ENCODE data around the gene C11orf24. TPM values are rescaled to one million over a fixed set of nuclear protein-coding genes. Genes with fewer than 3 reads are reported as not detected.

Gene C11orf24
- total and polyA plus RNA-seq, 9 of the 15 experiments (the other 6 are each of a cell fraction or from before 2014, with no cell fraction given), result 2.0 to 65.2 (median 32.5) TPM

DNA sequence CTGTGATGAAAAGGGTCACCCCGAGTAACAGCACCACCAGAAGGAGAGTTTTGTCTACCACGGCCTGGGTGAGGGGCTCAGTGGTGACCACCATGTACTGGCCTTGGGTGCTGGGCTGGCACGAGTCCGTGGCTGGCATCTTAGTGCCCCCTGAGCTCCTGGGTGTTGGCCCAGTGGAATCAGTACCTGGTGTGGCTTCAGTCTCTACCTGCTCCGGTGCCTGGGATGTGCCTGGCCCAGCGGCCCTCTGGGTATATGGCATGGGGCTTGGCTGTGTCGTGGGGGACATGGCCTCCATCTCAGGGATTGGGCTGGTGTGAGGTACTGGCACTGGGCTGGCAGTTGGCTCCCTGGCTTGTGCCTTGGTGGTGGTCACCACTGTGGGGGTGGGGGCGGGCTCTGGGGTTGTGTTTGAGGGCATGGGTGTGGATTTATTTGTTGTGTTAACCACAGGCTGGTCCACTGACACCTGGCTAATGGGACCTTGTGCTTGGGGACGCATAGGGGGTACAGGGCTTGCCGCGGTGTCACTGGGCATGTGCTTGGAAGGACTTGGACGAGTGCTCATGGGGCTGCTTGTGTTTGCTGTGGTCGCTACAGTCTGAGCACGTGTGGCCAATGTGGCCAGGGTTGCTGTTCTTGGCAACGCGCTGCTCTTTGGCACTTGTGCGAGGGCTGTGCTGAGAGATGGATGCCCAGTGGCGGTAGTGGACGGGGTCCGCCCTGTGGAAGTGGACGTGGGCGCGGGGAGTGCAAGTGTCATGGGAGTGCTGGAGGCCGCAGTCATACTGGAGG, 9.8 kb downstream of the C11orf24 start (continued):
- TF ChIP-seq TFE3 (CRISPR knock-in tag; IDR thresholded peaks at IDR 0.05) (no peak), RBBP5 (IDR thresholded peaks at IDR 0.05; ENCODE audit: borderline replicate concordance, insufficient read depth, low read length, poor library complexity, severe bottlenecking) (no peak), BRF1 (IDR thresholded peaks at IDR 0.05; ENCODE audit: borderline replicate concordance, extremely low read depth, insufficient read length) (no peak), POLR2AphosphoS2 (IDR thresholded peaks at IDR 0.05; ENCODE audit: low read length) (peak; percentile 94; the same call in 1 of the 2 replicates)

DNA sequence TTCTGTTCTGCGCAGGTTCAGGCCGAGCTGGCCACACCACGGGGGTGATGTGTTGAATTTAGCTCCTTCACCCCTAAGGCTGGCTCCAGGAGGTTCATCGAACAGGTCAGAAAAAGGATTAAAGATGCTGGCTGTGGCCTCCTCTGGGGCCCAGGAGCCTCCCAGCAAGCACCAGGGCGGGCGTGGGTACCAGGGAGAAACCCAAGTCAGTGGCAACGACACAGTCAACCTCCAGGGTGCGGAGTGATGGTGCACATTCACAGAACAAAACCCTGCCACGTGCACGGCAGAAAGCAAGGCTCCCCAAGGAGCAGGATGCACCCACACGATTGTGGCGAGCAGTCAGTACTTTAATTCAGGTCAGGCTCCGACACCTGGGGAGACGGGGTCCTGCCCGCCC, 10.8 kb downstream of the C11orf24 start:
- ATAC-seq, result no peak
- H3K27me3 ChIP-seq (ENCODE audit: control insufficient read depth in 2 of 2, insufficient read depth in 2 of 2, low read length in 2 of 2), result no peaks in the 10 kb centered on the region
- in situ Hi-C loops (cut with MboI), result no loop called here
- no peak for TF ChIP-seq EHMT2 (IDR thresholded peaks at IDR 0.05)
- TF ChIP-seq RBFOX2 (IDR thresholded peaks at IDR 0.05; ENCODE audit: low read depth, low read length), result 0 out of 2 replicates have a peak, but pooled peaks have one; percentile 15
- TF ChIP-seq ZNF253 (CRISPR knock-in tag; conservative IDR thresholded peaks at IDR 0.05), result no peak
- no peak for TF ChIP-seq HDAC2 (IDR thresholded peaks at IDR 0.05)
- no peak for TF ChIP-seq SMARCC2 (IDR thresholded peaks at IDR 0.05; ENCODE audit: low read depth)
- no peak for TF ChIP-seq ZNF282 (CRISPR knock-in tag; IDR thresholded peaks at IDR 0.05)
- TF ChIP-seq CBFB (CRISPR knock-in tag; IDR thresholded peaks at IDR 0.05), result no peak
- TF ChIP-seq KAT2B (IDR thresholded peaks at IDR 0.05; ENCODE audit: low read depth, low read length), result no peak
- TF ChIP-seq NFIC (IDR thresholded peaks at IDR 0.05), result no peak
- TF ChIP-seq POLR2G (IDR thresholded peaks at IDR 0.05; ENCODE audit: low read depth, low read length), result peak; percentile 67
- no peak for TF ChIP-seq DDX20 (tag; IDR thresholded peaks at IDR 0.05; ENCODE audit: low read depth)
- TF ChIP-seq BDP1 (IDR thresholded peaks at IDR 0.05; ENCODE audit: insufficient read depth, insufficient read length), result no peak
- no peak for TF ChIP-seq ETS1 (conservative IDR thresholded peaks at IDR 0.05; ENCODE audit: control insufficient read depth, low read depth, low read length)

More for the DNA sequence above, 10.8 kb downstream of the C11orf24 start:
- DNase-seq (ENCODE audit: extremely low read depth in 1 of 4, low spot score in 3 of 4) (no peak), FAIRE-seq (no peak)
- Histone ChIP-seq H4K20me1 (replicated peaks; ENCODE audit: control insufficient read depth, insufficient read depth, low read length) (peaks cover 3% of the 10 kb centered on the region; the same call in 1 of the 2 replicates), H3K9ac (ENCODE audit: insufficient read depth in 1 of 2, low read depth in 2 of 2, low read length in 2 of 2) (peak overlapping the region in 1 of 2 experiments; percentile 18; a peak in 1 of 4 replicates), H3K4me3 (no peak overlapping the region), H3K79me2 (ENCODE audit: control insufficient read depth, insufficient read depth, low read length) (no peaks in the 10 kb centered on the region), H3K4me2 (ENCODE audit: insufficient read depth, low read length) (no peak overlapping the region), H3K4me1 (replicated peaks in 1 of 2; ENCODE audit: control insufficient read depth in 2 of 2, insufficient read depth in 2 of 2, low read length in 2 of 2) (peaks cover 6 to 13% of the 10 kb centered on the region in 2 experiments; a peak in 4 of 5 replicates), H3K9me1 (ENCODE audit: control insufficient read depth, insufficient read depth, low read length) (peaks cover 4% of the 10 kb centered on the region), H3K27ac (ENCODE audit: extremely low read depth, low read depth, low read length) (no peak overlapping the region), H3K9me3 (replicated peaks; ENCODE audit: control insufficient read depth, insufficient read depth, low read depth, low read length) (no peaks in the 10 kb centered on the region), H2AFZ (ENCODE audit: low read depth, low read length) (no peak overlapping the region), H3K36me3 (ENCODE audit: control insufficient read depth, insufficient read depth, low read length) (peaks cover 52% of the 10 kb centered on the region; the same call in 2 of the 3 replicates)
- intact Hi-C loops (cut with micrococcal nuclease), result no loop called here
- ChIA-PET POLR2A (interaction anchor here (0.6 to 2.9 kb wide), 3 partner anchors 9 to 324 kb away, joined by 3 to 23 read pairs (median 6); partner anchors contain the start of gene C11orf24), CTCF (ENCODE audit: low intra/inter-chr PET ratio) (no interaction called here)
- BruUV-seq (replicated peaks), result no TSS peak
- WGBS (ENCODE audit: insufficient coverage, low coverage, missing lambda C conversion rate), result 83% methylated on average over 14 of the region's 15 CpGs
